Endothelial cell of umbilical vein (primary cell): Measurements from ENCODE around the gene SETDB1. TPM values are rescaled to one million over a fixed set of nuclear protein-coding genes. Genes with fewer than 3 reads are reported as not detected.

Source experiments
- BruUV-seq: library from RNA; stranded (reverse); fragments of 400-500 nt; replicated peaks from 2 replicates; lab custom pipeline; 2021; lab: Mats Ljungman, UMichigan
- CTCF ChIA-PET: fragments of 300-600, 350-600 bp; sonication (Branson Sonifier 250); formaldehyde crosslinking; loops from one replicate; lab custom pipeline; 2021; ENCODE audit warnings: antibody characterized with exemption, inconsistent platforms; lab: Charles Lee
- POLR2A ChIA-PET: fragments of 300-600, 350-600 bp; sonication (Branson Sonifier 250); formaldehyde crosslinking; loops from one replicate; lab custom pipeline; 2021; ENCODE audit warnings: antibody characterized with exemption, inconsistent platforms; lab: Charles Lee
- DNase-seq: peaks from one replicate; pipeline ENCODE4 v3.0.0-alpha.2; 2011; ENCODE audit warnings: low read depth, low spot score
- FAIRE-seq: peaks from 2 replicates; lab custom pipeline; 2011; peaks lifted over from hg19 to GRCh38; lab: Jason Lieb, UNC
- H2AFZ ChIP-seq: 2 replicates; pipeline ENCODE4 v1.6.0; 2012; ENCODE audit warnings: low read depth, low read length, control low read depth, inconsistent platforms
- H3K27ac ChIP-seq: 2 replicates; pipeline ENCODE4 v1.5.1; 2011; ENCODE audit warnings: low read depth, mild to moderate bottlenecking, control low read depth, low read length, moderate library complexity; ENCODE audit not compliant: insufficient read depth
- H3K27me3 ChIP-seq, 2 experiments: 2 replicates each; pipeline versions ENCODE4 v1.6.0 to v1.6.1; 2011; ENCODE audit warnings: low read length in 2 of 2, mixed read lengths in 1 of 2; ENCODE audit not compliant: control insufficient read depth in 2 of 2, insufficient read depth in 2 of 2
- H3K36me3 ChIP-seq, 2 experiments: 2 replicates in 1 of 2; 3 replicates in 1 of 2; pipeline ENCODE4 v1.5.1; 2011; ENCODE audit warnings: low read length in 2 of 2, mild to moderate bottlenecking in 1 of 2, moderate library complexity in 1 of 2; ENCODE audit not compliant: control insufficient read depth in 2 of 2, insufficient read depth in 2 of 2; ENCODE audit errors: extremely low read depth in 1 of 2
- H3K4me1 ChIP-seq: 3 replicates; pipeline ENCODE4 v1.5.1; 2011; ENCODE audit warnings: mild to moderate bottlenecking, low read length; ENCODE audit not compliant: control insufficient read depth, insufficient read depth; ENCODE audit errors: extremely low read depth
- H3K4me2 ChIP-seq: 2 replicates; pipeline ENCODE4 v1.6.1; 2011; ENCODE audit warnings: low read length, control low read depth, mixed read lengths; ENCODE audit not compliant: insufficient read depth
- H3K4me3 ChIP-seq, 3 experiments: fragments of 200-600 bp in 1 of 3; sonication (generic), shearing (Covaris generic) in 1 of 3; replicated peaks in 1 of 3; 2 replicates each; pipeline ENCODE4 v1.5.1; 2011 to 2016; ENCODE audit warnings: control low read depth in 3 of 3, low read length in 3 of 3, mild to moderate bottlenecking in 2 of 3, inconsistent platforms in 1 of 3, low read depth in 1 of 3, moderate library complexity in 1 of 3; ENCODE audit not compliant: insufficient read depth in 1 of 3
- H3K79me2 ChIP-seq: 2 replicates; pipeline ENCODE4 v1.6.0; 2012; ENCODE audit warnings: low read length, inconsistent platforms; ENCODE audit not compliant: control insufficient read depth, insufficient read depth
- H3K9ac ChIP-seq: replicated peaks from 2 replicates; pipeline ENCODE3; 2011; ENCODE audit warnings: low read length, control low read depth; ENCODE audit not compliant: insufficient read depth; ENCODE audit errors: extremely low read depth
- H3K9me1 ChIP-seq: replicated peaks from 3 replicates; pipeline ENCODE4 v1.6.0; 2011; ENCODE audit warnings: mild to moderate bottlenecking, low read length; ENCODE audit not compliant: control insufficient read depth, insufficient read depth; ENCODE audit errors: extremely low read depth
- H3K9me3 ChIP-seq: replicated peaks from 2 replicates; pipeline ENCODE4 v1.5.1; 2012; ENCODE audit warnings: low read length, inconsistent platforms; ENCODE audit not compliant: control insufficient read depth, insufficient read depth
- H4K20me1 ChIP-seq: replicated peaks from 2 replicates; pipeline ENCODE3; 2011; ENCODE audit warnings: mild to moderate bottlenecking, low read length; ENCODE audit not compliant: control insufficient read depth, insufficient read depth; ENCODE audit errors: extremely low read depth
- CTCF ChIP-seq, 2 donors: IDR thresholded peaks; 1 replicate in 1 of 2; 2 replicates in 1 of 2; pipeline ENCODE4 v1.5.1; 2011; ENCODE audit warnings: low read length in 2 of 2, mild to moderate bottlenecking in 2 of 2, moderate library complexity in 2 of 2, control low read depth in 1 of 2, inconsistent platforms in 1 of 2, low read depth in 1 of 2; ENCODE audit not compliant: insufficient read depth in 1 of 2; ENCODE audit errors: extremely low read depth in 1 of 2
- EZH2 ChIP-seq: IDR thresholded peaks from 2 replicates; pipeline ENCODE4 v1.6.1; 2012; ENCODE audit warnings: borderline replicate concordance, low read depth, mild to moderate bottlenecking, moderate library complexity, low read length, inconsistent platforms; ENCODE audit not compliant: severe bottlenecking
- FOS ChIP-seq: IDR thresholded peaks from 2 replicates; pipeline ENCODE4 v1.6.1; 2011; ENCODE audit warnings: mild to moderate bottlenecking, low read length, moderate library complexity, borderline replicate concordance; ENCODE audit not compliant: insufficient read depth
- GATA2 ChIP-seq: IDR thresholded peaks from 2 replicates; pipeline ENCODE4 v1.7.0; 2011; ENCODE audit warnings: low read depth, mild to moderate bottlenecking, moderate library complexity, mixed read lengths, low read length; ENCODE audit not compliant: insufficient read length, insufficient read depth
- JUN ChIP-seq: IDR thresholded peaks from 2 replicates; pipeline ENCODE4 v1.6.1; 2011; ENCODE audit warnings: borderline replicate concordance, low read depth; ENCODE audit not compliant: insufficient read length, insufficient read depth
- MAX ChIP-seq: IDR thresholded peaks from 2 replicates; pipeline ENCODE4 v1.6.1; 2011; ENCODE audit not compliant: insufficient read depth, insufficient read length
- MYC ChIP-seq: IDR thresholded peaks from one replicate; pipeline ENCODE4 v1.6.1; 2011; ENCODE audit warnings: mild to moderate bottlenecking, low read depth, low read length
- POLR2A ChIP-seq: IDR thresholded peaks from 2 replicates; pipeline ENCODE4 v1.6.1; 2012; ENCODE audit warnings: low read depth, mild to moderate bottlenecking, control low read depth, low read length
- POLR2AphosphoS5 ChIP-seq: IDR thresholded peaks from 2 replicates; pipeline ENCODE4 v1.6.1; 2012; ENCODE audit warnings: low read depth, mild to moderate bottlenecking, control low read depth, low read length, moderate library complexity; ENCODE audit not compliant: insufficient read depth
- dilution Hi-C: fragments of 300-500 bp; cut with MboI; formaldehyde crosslinking; loops from one replicate; pipeline ENCODE4 v1.15.0; 2019; ENCODE audit warnings: low sequenced_read_pairs; ENCODE audit not compliant: extremely low pct_ligation_motif_present
- intact Hi-C: fragments of 100-400 bp; cut with micrococcal nuclease; formaldehyde crosslinking; loops from one replicate; pipeline ENCODE4 v1.10.0; 2022
- polyA plus RNA-seq, 4 experiments: library from polyadenylated mRNA; depleted of rRNA in 3 of 4; stranded (reverse) in 3 of 4; unstranded in 1 of 4; fragments of >200 nt; gene quantifications; 2 replicates each; pipeline versions ENCODE4 v1.2.1 to v1.2.3, GENCODE V29; 2011 to 2012; ENCODE audit warnings: missing spikeins in 1 of 4
- total RNA-seq: library from RNA; stranded (reverse); gene quantifications from 2 replicates; pipeline ENCODE4 v1.2.3, GENCODE V29; 2021

SETDB1 gene
- total and polyA plus RNA-seq, 2 donors (not counting 3 experiments of a cell fraction or from before 2014, with no cell fraction given), result 25.3 to 49.2 TPM

DNA sequence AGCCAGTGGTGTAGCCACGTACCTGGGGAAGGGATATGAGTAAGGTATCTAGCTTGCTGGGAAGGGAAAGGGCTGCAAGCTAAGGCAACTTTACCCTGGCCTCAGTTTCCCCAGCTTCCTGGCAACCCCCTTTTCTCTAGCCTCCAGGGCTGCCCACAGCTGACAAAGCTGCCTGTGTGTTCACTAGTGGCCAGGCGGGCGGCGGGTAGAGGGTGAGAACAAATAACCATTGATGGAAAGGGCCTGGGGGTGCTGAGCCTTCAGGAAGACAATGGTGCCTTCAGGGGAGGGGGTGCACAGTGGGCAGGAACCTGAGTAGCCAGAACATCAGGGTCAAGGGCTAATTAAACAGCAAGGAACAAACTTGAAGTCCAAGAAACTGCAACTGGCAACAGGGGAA is 42.3 kb downstream of the SETDB1 start:
- H3K4me1 ChIP-seq, result peaks cover 18% of the 10 kb centered on the region
- no peak overlapping the region for H3K9ac ChIP-seq
- H3K4me3 ChIP-seq, result no peak overlapping the region
- H3K4me2 ChIP-seq, result no peak overlapping the region
- peaks cover 50% of the 10 kb centered on the region for H3K79me2 ChIP-seq
- no peaks in the 10 kb centered on the region for H3K27me3 ChIP-seq
- no peak overlapping the region for H3K27ac ChIP-seq
- no peak overlapping the region for H2AFZ ChIP-seq
- POLR2A ChIA-PET, result no interaction called here
- H3K9me3 ChIP-seq, result no peaks in the 10 kb centered on the region
- no peaks in the 10 kb centered on the region for H4K20me1 ChIP-seq
- DNase-seq (no peak), FAIRE-seq (no peak)
- H3K9me1 ChIP-seq, result no peaks in the 10 kb centered on the region
- TF ChIP-seq POLR2A, result no peak
- no peak for TF ChIP-seq JUN
- no peak for TF ChIP-seq GATA2
- TF ChIP-seq MYC, result no peak
- no peak for TF ChIP-seq MAX
- TF ChIP-seq CTCF (IDR thresholded peaks at IDR 0.05; ENCODE audit: extremely low read depth in 1 of 2, insufficient read depth in 1 of 2, low read depth in 1 of 2, low read length in 2 of 2), result no peak
- no peak for TF ChIP-seq FOS
- no peak for TF ChIP-seq EZH2
- TF ChIP-seq POLR2AphosphoS5, result no peak
- peaks cover 23 to 34% of the 10 kb centered on the region in 2 experiments for H3K36me3 ChIP-seq
- no TSS peak for BruUV-seq
- CTCF ChIA-PET, result interaction anchor here (3.3 kb wide), 1 partner anchor 27 kb away, joined by 22 read pairs; no protein-coding TSS in a partner anchor
- dilution Hi-C loops, result no loop called here
- intact Hi-C loops, result no loop called here
